ENCODE measurements around the gene DDX41.

Gene DDX41

DNA sequence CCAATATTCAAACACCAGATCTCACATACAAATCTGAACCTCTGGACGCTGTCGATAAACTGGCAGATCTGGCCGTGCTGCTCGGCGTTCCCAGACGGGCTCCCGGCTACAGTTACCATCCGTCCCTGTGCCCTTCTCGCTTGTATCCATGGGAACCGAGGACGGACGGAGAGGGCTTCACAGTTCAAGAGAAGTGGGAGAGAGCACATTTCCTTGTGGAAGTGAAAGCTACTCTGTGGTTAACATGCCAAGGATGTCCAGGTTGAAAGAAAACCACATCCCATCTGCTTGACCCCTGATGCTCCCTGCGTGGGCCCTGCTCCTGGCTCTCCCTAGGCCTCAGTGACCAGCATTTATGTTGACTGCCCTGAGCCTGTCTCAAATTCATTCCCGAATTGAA is 37.0 kb downstream of the DDX41 start:
- H3K4me3 ChIP-seq (ENCODE audit: extremely low read depth, insufficient read depth, low read length, poor library complexity, severe bottlenecking): no peak overlapping the region
- no peaks in the 10 kb centered on the region for H3K9me3 ChIP-seq (ENCODE audit: control insufficient read depth, low read length)
- H3K36me3 ChIP-seq (ENCODE audit: control insufficient read depth, insufficient read depth, low read length): peaks cover 48% of the 10 kb centered on the region
- WGBS, 2 experiments (ENCODE audit: insufficient coverage in 2 of 2): 91 to 92% methylated on average over 13 to 14 of the region's 14 CpGs
- peak overlapping the region; percentile 37 for H3K27ac ChIP-seq (ENCODE audit: low read depth, low read length, severe bottlenecking)
- H3K4me1 ChIP-seq (ENCODE audit: control insufficient read depth, insufficient read depth, low read length, poor library complexity, severe bottlenecking): peaks cover 14% of the 10 kb centered on the region

DNA sequence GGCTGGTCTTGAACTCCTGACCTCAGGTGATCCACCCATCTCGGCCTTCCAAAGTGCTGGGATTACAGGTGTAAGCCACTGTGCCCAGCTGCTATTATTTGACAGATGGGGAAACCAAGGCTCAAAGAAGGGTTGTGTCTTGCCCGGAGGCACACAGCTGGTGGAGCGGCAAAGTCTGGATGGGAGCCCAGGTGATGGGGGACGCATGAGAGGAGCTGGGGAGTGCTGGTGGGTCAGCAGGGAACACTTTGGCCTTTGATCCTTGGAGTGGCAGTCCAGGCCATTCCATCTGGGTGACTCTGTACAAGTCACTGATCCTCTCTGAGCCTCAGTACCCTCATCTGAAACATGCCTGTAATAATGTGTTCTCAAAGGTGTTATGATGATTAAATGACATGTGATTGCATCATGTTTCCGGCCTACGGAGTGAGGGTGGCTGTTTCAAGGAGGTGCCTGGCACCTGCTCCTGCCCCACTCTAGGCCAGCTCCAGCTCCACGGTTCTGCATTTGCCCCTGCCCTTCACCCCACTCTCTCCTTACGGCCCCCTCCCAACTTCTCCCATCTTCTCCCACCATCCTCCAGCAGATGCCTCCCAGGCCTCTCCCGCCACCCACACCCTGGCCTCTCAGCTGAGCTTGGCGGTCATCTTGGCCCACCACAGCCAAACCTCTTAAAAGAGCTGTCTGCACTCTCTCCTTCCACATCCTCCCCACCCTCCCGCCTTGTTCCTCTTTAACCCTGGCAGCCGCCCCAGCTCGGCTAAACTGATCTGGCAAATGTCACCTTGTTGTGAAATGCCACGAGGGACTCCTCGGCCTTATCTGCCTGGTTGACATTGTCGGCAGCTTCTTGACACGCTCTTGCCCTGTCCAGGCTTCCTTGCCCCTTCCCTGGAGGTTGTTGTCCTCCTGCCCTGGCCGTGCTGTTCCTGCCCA is 37.8 kb downstream of the DDX41 start:
- 84% methylated on average over 17 of the region's 18 CpGs for WGBS, 2 experiments (ENCODE audit: insufficient coverage in 2 of 2)
- Histone ChIP-seq H3K4me3 (ENCODE audit: extremely low read depth, insufficient read depth, low read length, poor library complexity, severe bottlenecking) (no peak overlapping the region), H3K4me1 (ENCODE audit: control insufficient read depth, insufficient read depth, low read length, poor library complexity, severe bottlenecking) (peaks cover 22% of the 10 kb centered on the region), H3K36me3 (ENCODE audit: control insufficient read depth, insufficient read depth, low read length) (peaks cover 41% of the 10 kb centered on the region), H3K27ac (ENCODE audit: low read depth, low read length, severe bottlenecking) (peak overlapping the region; percentile 37), H3K9me3 (ENCODE audit: control insufficient read depth, low read length) (no peaks in the 10 kb centered on the region)

DNA sequence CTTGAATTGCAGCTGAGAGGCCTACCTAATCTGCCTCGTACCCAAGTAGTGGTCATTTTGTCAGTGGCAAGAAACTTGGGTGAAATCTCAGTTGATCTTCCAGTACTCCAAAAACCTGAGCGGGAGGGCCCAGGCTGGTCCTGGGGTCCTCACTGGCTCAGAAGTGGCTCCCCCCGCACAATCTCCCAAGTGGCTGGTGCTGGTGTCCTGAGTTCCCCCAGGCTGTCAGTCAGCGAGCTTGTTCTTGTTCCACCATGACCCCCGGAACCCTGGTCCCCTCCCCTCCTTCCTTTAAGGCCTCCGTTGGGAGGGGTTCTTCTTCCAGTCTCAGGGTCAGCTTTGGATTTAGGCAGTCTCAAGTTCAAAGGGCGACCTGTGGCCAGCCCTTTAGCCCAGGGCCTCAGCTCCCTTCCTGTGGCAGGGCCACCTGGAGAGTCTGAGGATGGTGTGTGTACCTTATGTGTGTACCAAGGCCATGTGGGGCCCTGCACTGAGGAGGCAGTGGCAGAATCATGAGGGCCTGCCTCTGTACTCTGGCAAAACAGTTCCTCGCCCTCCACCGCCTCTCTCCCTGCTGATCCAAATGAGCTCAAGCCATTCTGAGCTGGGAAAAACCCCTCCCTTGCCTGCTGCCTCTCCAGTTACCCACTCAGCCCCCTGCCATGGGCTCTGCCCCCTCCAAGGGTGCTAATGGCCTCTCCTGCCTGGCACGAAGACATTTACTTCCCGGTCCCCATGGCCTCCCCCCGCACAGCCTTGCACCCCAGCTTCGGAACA is 38.9 kb downstream of the DDX41 start:
- peaks cover 30% of the 10 kb centered on the region for H3K36me3 ChIP-seq (ENCODE audit: control insufficient read depth, insufficient read depth, low read length)
- H3K27ac ChIP-seq (ENCODE audit: low read depth, low read length, severe bottlenecking): peak overlapping the region; percentile 1
- peaks cover 23% of the 10 kb centered on the region for H3K4me1 ChIP-seq (ENCODE audit: control insufficient read depth, insufficient read depth, low read length, poor library complexity, severe bottlenecking)
- no peaks in the 10 kb centered on the region for H3K9me3 ChIP-seq (ENCODE audit: control insufficient read depth, low read length)
- no peak overlapping the region for H3K4me3 ChIP-seq (ENCODE audit: extremely low read depth, insufficient read depth, low read length, poor library complexity, severe bottlenecking)
- WGBS, 2 experiments (ENCODE audit: insufficient coverage in 2 of 2): 94 to 95% methylated on average over 8 to 9 of the region's 13 CpGs

DNA sequence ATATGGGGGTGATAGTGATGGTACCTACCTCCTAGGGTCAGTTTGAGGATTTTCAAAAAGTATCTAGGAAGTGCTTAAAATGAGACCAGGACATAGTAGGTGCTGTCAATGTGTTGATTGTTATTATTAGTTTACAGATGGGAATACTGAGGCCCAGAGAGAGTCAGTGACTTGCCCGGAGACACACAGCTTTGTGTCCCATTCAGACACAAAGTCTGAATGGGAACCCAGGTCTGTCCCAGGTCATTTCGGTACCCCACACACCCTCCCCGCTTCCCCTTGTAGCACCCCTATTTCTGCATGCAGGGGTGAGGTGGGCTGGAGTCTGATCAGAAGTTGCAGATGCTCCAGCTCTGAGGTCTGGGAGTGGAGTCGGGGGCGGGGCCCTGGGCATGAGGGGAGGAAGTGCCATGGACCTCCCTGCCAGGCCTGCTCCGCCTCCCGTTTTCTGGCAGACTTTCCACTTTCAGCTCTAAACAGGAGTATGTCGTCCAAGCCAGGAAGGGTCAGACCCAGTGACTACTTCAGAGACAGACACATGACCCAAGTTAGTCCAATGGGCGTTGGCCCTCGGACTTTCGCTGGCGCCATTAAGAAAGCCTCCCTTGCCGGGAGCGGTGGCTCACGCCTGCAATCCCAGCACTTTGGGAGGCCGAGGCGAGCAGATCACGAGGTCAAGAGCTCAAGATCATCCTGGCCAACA is 40.1 kb downstream of the DDX41 start:
- WGBS, 2 experiments (ENCODE audit: insufficient coverage in 2 of 2): 83 to 88% methylated on average over 15 to 17 of the region's 18 CpGs
- H3K9me3 ChIP-seq (ENCODE audit: control insufficient read depth, low read length): no peaks in the 10 kb centered on the region
- no peak overlapping the region for H3K27ac ChIP-seq (ENCODE audit: low read depth, low read length, severe bottlenecking)
- H3K4me1 ChIP-seq (ENCODE audit: control insufficient read depth, insufficient read depth, low read length, poor library complexity, severe bottlenecking): peaks cover 29% of the 10 kb centered on the region
- H3K36me3 ChIP-seq (ENCODE audit: control insufficient read depth, insufficient read depth, low read length): peaks cover 23% of the 10 kb centered on the region
- no peak overlapping the region for H3K4me3 ChIP-seq (ENCODE audit: extremely low read depth, insufficient read depth, low read length, poor library complexity, severe bottlenecking)

DNA sequence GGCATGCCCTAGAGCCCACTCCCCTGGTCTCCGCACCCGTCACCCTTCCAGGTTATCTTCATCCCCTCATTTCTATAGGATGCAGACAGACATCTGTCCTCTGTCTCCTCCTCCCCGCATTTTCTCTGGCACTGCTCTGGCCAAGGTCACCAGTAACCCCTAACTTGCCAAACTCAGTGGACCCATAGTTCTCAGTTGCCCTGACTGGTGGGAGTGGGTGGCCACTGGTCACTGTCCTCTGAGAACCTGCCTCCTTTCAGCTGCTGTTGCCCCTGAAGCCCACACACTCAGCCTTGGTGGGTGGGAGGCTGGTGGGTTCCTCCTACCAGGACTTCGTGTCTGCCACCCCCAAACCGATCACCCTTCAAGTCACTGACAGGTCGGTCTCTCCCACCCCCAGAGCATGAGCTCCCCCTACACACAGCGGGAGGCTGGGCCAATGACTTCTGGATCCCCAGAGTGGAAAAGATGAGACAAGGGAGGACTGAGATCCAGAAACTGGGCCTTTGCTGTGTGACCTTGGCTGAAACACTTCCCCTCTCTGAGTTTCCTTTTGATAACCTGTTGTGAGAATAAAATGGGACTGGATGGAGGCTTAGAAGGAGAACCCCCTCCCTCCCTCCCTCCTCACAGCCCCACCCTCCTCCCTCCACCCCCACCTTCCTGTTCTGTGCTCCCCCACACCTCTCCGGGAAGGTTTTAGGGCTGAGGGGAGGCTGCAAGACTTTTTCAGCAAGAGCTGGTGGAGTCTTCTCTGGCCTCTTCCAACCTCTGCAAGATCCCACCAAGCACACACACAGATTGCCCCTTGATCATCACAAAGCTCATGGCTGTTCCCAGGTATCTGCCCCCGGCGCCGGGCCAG is 41.0 kb downstream of the DDX41 start:
- H3K27ac ChIP-seq (ENCODE audit: low read depth, low read length, severe bottlenecking): no peak overlapping the region

DNA sequence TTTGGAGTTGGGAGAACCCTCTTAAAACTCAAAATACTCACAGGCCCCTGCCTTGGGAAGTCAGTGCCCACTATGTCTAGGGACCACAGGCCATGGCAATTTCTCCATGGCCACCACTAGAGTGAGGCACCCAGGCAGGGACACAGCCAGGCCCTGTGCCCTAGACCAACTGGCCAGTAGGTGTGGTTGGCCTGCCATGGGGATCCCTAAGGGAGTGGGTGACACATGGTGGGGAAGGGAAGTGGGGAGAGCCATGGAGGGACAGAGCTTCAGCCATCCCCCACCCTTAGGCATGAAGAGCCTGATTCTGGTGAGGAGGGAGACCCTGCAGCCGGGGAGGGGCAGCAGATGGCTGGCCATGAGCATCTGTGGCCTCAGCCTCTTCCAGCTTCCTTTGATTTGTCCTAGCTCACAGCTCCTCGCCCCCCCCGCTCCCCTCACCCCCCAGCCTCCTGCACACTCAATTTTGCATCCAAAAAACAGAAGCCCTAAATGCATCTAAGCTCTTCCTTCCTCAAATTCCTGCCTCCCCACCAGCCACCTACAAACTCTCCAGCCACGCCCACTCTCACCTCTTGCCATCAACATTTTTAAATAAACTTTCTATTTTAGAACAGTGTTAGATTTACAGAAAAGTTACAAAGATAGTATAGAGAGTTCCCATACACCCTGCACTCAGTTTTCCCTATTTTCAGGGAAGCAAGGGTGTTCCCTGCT is 41.8 kb downstream of the DDX41 start:
- Histone ChIP-seq H3K27ac (ENCODE audit: low read depth, low read length, severe bottlenecking) (no peak overlapping the region), H3K4me3 (ENCODE audit: extremely low read depth, insufficient read depth, low read length, poor library complexity, severe bottlenecking) (no peak overlapping the region), H3K4me1 (ENCODE audit: control insufficient read depth, insufficient read depth, low read length, poor library complexity, severe bottlenecking) (peaks cover 42% of the 10 kb centered on the region), H3K36me3 (ENCODE audit: control insufficient read depth, insufficient read depth, low read length) (peaks cover 32% of the 10 kb centered on the region), H3K9me3 (ENCODE audit: control insufficient read depth, low read length) (no peaks in the 10 kb centered on the region)
- WGBS, 2 experiments (ENCODE audit: insufficient coverage in 2 of 2): 60 to 69% methylated on average over 1 to 3 of the region's 4 CpGs

More for the DNA sequence above, 41.0 kb downstream of the DDX41 start:
- no peak overlapping the region for H3K4me3 ChIP-seq (ENCODE audit: extremely low read depth, insufficient read depth, low read length, poor library complexity, severe bottlenecking)
- 82 to 91% methylated on average over 2 to 3 of the region's 11 CpGs for WGBS, 2 experiments (ENCODE audit: insufficient coverage in 2 of 2)
- peaks cover 37% of the 10 kb centered on the region for H3K4me1 ChIP-seq (ENCODE audit: control insufficient read depth, insufficient read depth, low read length, poor library complexity, severe bottlenecking)
- H3K36me3 ChIP-seq (ENCODE audit: control insufficient read depth, insufficient read depth, low read length): peaks cover 29% of the 10 kb centered on the region
- no peaks in the 10 kb centered on the region for H3K9me3 ChIP-seq (ENCODE audit: control insufficient read depth, low read length)

DNA sequence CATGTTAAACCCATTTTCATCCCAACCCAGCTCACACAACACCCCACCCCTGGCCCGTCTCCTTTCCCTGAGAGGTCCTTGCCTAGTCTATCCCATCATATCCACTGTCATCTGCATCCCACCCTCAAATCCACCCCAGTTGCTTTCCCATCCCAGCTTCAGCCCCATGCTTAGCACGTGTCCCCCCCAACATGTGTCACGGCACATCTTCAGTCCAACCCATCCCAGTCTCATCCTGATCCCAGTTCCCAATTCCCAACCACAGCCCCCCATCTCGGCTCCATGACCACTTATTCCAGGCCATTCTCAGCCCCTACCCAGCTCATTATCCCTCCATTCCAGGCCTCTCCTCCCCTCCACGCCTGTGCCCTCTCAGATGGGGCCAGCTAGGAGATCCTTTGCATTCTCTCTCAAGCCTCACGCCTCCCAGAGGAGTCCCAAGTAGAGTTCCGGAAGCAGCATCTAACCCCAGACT is 42.7 kb downstream of the DDX41 start:
- peaks cover 36% of the 10 kb centered on the region for H3K36me3 ChIP-seq (ENCODE audit: control insufficient read depth, insufficient read depth, low read length)
- peaks cover 49% of the 10 kb centered on the region for H3K4me1 ChIP-seq (ENCODE audit: control insufficient read depth, insufficient read depth, low read length, poor library complexity, severe bottlenecking)
- no peak overlapping the region for H3K4me3 ChIP-seq (ENCODE audit: extremely low read depth, insufficient read depth, low read length, poor library complexity, severe bottlenecking)
- no peak overlapping the region for H3K27ac ChIP-seq (ENCODE audit: low read depth, low read length, severe bottlenecking)
- 52% methylated on average over 6 to 7 of the region's 7 CpGs for WGBS, 2 experiments (ENCODE audit: insufficient coverage in 2 of 2)
- no peaks in the 10 kb centered on the region for H3K9me3 ChIP-seq (ENCODE audit: control insufficient read depth, low read length)

DNA sequence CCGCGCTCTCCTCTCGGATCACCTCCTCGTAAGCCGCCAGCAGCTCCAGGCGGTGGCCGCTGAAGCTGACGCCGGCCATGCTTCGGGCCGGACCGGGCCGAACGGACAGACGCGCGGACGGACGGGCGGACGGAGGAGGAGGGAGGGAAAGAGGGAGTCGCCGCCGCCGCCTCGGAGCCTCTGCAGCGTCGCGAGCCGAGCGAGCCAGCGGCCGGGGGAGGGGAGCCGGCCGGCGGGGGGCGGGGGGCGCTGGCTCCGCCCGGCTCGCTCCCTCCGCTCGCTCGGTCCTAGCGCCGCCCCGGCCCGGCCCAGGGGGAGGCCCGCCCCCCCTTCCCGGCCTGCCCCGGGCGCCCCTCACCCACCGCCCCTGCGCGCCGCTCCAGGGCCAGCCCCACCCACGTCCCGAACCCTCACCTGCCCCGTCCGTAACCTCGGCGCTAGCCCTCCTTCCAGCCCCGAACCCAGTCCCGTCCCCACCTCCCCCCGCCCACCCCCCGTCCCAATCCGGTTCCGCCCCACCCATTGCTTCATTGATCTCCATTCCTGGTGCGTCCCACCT is 43.2 kb downstream of the DDX41 start, which contains the start of gene DBN1:
DBN1 (minus strand) TSS at position 192 of the 559 bp plus-strand sequence; CDS start at position 79, 113 bp downstream.
- WGBS, 2 experiments (ENCODE audit: insufficient coverage in 2 of 2): 0 to 1% methylated on average over 16 to 20 of the region's 69 CpGs
- Histone ChIP-seq H3K27ac (ENCODE audit: low read depth, low read length, severe bottlenecking) (peak within 1 kb of the TSS; percentile 83), H3K4me1 (ENCODE audit: control insufficient read depth, insufficient read depth, low read length, poor library complexity, severe bottlenecking) (peaks cover 54% of the 10 kb centered on the region), H3K9me3 (ENCODE audit: control insufficient read depth, low read length) (no peaks in the 10 kb centered on the region), H3K36me3 (ENCODE audit: control insufficient read depth, insufficient read depth, low read length) (peaks cover 37% of the 10 kb centered on the region), H3K4me3 (ENCODE audit: extremely low read depth, insufficient read depth, low read length, poor library complexity, severe bottlenecking) (peak within 1 kb of the TSS; percentile 81)

All from mesodermal cell (in vitro differentiated cells).